GM12892 (cell line): Measurements from ENCODE around the gene STKLD1.
A peak's percentile ranks its signal among the peaks of the same experiment; 100 is the strongest.

Source experiments
- DNase-seq: peaks from one replicate; pipeline ENCODE4 v3.0.0; 2011; ENCODE audit not compliant: insufficient read length
- FAIRE-seq: peaks from 2 replicates; lab custom pipeline; 2011; peaks lifted over from hg19 to GRCh38; lab: Jason Lieb, UNC
- POLR2A ChIP-seq: IDR thresholded peaks from 2 replicates; pipeline ENCODE4 v1.6.1; 2011; ENCODE audit warnings: low read depth, low read length, control low read depth
- POLR2AphosphoS5 ChIP-seq: IDR thresholded peaks from 2 replicates; pipeline ENCODE4 v1.6.1; 2011; ENCODE audit warnings: low read depth, low read length, control low read depth
- TAF1 ChIP-seq: IDR thresholded peaks from 2 replicates; pipeline ENCODE4 v1.6.1; 2011; ENCODE audit warnings: low read depth, mild to moderate bottlenecking, control low read depth, low read length, borderline replicate concordance

Gene STKLD1

DNA sequence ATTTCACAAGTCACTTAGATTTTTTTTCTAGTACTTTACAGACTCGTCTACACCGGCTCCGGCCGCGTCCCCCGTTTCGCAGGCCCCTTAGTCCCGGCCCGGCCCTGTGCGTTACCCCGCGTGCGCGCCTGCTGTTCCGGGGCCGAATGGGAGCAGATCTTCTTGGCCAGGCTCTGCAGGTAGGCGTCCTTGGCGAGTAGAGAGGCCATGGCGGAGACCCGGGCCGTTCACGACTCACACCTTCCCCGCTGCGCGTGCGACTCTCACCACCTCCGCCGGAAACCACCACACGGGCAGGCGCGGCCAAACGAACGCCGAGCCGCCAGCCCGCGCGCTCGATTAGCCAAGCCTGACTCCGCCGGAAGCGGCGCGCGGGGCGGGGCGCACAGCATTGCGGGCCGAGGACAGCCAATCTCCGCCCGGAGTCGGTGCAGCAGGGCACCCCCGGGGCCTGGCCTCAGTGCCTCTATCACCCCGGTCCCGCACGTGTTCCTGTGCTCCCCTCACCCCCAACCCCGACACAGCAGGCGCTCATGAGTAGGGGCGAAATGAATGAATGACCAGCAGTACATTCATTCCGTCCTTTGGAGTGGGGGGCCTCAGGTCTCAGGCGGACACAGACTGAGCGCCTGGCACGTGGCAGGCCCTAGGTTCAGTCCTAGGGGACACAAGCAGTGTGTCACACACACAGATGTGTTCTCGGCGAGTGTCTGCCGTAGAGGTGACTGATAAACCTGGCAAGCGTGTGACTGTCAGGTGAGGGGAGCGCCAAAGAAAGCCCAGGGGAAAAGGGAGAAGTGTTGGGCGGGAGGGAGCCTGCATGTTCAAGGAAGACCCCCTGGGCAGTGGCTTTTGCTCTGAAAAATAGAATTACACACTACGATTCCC lies 40.0 kb upstream of the STKLD1 start, which contains the start of gene SURF6:
SURF6 (minus strand) TSS at position 265 of the 888 bp plus-strand sequence; CDS start at position 209, 56 bp downstream.
- TF ChIP-seq POLR2AphosphoS5 (peak; percentile 74), POLR2A (peak; percentile 87; the same call in 1 of the 2 replicates), TAF1 (0 out of 2 replicates have a peak, but pooled peaks have one; percentile 53)
- peak; percentile 93 for DNase-seq
- peak; percentile 99 for FAIRE-seq

DNA sequence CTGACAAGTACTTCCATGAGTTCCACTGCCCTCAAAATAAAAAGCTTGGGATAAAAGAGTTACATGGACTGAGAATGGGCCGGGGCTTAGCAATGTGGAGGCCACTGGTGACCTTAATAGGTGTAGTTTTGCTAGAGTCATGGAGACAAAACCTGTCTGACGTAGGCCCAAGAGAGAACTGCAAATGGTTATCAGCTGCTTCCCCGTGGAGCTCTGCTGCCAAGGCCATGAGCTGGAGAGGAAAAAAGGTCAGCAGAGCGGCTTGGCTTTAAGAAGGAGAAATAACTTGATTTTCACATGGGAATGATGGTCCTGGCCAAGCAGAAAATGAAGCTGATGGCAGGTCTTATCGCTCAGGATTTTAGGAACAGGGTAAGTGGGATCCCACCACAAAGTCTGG lies 36.5 kb upstream of the STKLD1 start:
- FAIRE-seq (no peak), DNase-seq (no peak)
- TF ChIP-seq POLR2A, result no peak
- TF ChIP-seq POLR2AphosphoS5, result no peak
- no peak for TF ChIP-seq TAF1

DNA sequence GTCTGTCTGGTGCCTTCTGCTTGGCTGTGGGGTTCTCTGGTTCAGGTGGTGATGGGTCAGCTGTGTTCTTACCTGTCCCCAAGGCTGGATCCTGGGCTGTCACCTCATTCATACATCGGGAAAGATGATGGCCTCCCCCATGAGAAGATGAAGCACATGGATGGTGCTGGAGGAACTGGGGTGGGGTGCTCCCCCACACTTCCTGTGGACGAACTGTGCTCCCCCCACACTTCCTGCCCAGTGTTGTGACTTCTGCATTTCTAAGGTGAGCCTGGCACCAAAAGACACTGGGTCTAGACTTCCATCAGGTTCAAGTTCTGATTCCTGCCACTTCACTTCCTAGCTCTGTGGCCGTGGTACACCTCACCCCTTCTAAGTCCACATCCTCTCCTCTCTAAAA lies 35.9 kb upstream of the STKLD1 start:
- FAIRE-seq (no peak), DNase-seq (no peak)
- TF ChIP-seq POLR2AphosphoS5 (no peak), TAF1 (no peak), POLR2A (no peak)

DNA sequence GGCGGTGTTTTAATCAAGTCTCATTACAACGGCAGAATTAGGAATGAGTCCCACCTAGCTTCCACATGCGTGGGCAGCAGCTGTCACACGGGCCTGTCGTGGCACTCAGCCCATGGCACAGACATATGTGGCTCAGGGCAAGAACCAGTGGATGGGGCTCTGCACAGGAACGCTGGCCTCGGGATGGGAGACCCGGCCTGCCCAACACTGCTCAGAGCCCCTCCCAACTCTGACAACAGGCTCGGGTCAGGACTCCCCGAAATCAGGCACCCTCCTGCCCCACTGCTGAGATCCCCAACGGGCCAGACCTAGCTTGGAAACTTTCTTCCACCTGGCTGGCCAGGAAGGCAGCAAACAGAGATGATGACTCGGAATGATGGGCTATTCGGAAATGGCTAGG lies 35.2 kb upstream of the STKLD1 start:
- DNase-seq (no peak), FAIRE-seq (no peak)
- TF ChIP-seq POLR2A (no peak), TAF1 (no peak), POLR2AphosphoS5 (no peak)

DNA sequence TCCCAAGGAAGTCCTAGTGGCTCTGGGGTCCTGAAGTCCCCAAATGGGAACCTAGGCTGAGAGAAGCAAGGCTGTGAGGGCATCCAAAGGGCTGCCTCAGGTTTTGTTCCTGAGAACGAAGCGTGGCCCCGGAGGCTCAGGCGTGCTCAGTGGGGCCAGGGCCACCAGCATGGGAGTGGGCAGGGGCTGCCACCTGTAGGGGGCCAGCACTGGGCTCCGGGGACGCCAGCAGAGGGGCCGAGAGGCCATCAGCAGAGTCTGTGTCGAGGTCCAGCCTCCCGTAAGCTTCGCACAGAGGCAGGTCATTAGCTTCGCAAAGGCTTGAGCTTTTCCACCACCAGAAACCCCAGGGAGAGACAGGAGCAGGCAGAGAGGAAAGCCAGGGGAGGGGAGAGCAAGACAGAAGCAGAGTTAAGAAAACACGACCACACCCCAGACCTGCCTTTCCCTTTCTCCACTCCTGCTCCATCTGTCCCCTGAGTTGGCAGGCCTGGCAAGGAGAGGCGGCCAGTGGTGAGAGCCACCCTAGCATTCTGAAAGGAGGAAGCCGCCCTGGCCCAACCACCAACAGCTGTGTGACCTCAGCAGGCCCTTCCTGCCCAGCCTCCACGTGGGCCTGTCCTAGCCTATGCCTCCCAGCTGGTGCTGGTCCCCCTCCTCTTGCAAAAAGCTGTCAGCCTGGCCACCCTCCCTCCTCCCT lies 34.6 kb upstream of the STKLD1 start:
- no peak for DNase-seq
- no peak for FAIRE-seq
- TF ChIP-seq TAF1 (no peak), POLR2AphosphoS5 (no peak), POLR2A (no peak)

DNA sequence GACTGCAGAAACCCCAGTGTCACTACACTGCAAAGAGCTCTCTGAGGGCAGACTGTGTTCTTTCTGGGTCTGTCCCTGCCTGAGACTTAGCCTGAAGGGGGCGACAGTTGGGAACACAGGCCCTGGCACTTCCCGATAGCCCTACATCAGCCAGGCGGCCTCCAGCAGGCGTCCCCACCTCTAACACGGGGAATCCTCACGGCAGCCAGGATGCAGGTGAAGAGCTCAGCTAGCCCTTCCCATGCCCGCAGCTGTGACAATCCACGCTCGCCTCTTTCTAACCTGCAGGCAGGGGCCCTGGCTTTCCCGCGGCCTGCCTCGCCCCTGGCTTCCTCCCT lies 34.1 kb upstream of the STKLD1 start:
- FAIRE-seq (no peak), DNase-seq (no peak)
- TF ChIP-seq POLR2AphosphoS5 (no peak), POLR2A (no peak), TAF1 (no peak)

DNA sequence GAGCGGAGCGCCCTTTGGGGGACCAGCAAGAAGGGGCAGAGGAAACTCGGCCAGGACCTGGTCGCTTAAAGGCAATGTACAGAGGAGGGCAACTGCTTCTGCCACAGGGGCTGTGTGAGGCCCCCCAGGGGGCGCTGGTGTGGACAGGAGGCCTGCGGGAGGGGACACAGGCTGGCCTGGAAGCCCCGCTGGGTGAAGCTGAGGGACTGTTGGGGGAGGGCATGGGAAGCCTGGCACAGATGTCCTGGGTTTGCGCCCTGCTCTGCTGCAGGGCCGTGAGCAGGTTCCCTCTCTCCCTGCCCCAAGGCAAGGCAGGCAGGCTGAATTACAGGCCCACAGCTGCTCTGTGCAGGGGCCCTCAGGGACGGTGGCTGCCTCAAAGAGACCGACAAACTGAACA lies 33.6 kb upstream of the STKLD1 start:
- DNase-seq (no peak), FAIRE-seq (no peak)
- TF ChIP-seq TAF1 (no peak), POLR2A (no peak), POLR2AphosphoS5 (no peak)

DNA sequence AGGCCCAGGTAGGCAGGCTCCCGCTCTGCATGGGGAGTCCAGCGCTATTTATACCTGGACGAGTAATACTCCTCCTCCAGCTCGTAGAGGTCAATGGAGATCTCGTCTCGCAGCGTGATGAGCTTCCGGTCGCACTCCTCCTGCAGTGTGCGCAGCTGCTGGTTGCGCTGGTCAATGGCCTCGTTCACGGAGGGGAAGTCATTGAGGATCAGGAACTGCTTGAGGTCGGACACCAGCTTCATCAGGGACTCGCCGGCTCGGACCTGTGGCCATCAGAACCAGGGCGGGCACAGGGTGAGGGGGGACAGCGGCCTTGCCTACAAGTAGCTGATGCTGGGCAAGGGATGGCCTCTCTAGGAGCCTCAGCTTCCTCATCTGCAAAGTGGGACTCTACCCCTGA lies 32.1 kb upstream of the STKLD1 start:
- TF ChIP-seq POLR2A (no peak), POLR2AphosphoS5 (no peak), TAF1 (no peak)
- FAIRE-seq (no peak), DNase-seq (no peak)

DNA sequence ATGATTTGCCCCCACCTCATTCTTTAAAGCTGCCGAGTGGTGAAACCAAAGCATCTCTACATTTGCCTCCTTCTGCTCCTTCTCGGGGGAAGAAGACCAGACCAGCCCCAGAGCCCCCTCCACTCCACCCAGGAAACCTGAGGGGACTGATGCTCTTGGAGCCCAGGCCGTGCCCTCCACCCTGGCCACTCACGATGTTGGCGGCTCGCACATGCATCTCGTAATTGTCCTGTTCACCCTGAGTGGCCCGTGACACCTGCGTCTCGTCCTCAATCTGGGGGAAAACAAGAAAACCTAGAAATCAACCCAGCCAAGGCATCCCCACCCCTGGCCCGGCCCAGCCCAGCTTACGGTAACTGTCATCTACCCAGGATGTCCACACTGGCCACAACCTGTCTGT lies 31.2 kb upstream of the STKLD1 start:
- no peak for TF ChIP-seq POLR2AphosphoS5
- TF ChIP-seq POLR2A, result no peak
- TF ChIP-seq TAF1, result no peak
- no peak for FAIRE-seq

DNA sequence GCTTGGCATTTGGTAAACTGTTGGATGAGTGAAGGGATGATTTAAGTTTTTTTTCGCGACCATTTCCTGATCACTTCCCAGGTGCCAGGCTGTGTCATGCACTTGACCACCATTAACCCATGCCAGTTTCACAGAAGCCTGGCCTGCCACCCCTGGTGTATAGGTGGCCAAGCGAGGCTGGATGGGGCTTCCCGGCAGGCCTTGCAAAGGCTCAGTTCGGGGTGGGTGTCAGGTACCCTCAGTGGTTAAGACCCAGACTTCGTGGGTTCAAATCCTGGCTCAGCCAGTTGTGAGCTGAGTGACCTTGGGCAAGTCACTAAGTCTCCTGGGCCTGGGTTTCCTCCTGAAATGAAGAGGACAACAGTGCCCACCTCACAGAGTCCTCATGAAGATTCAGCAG lies 30.6 kb upstream of the STKLD1 start:
- no peak for TF ChIP-seq POLR2A
- TF ChIP-seq POLR2AphosphoS5, result no peak
- no peak for TF ChIP-seq TAF1
- FAIRE-seq, result no peak
- DNase-seq, result no peak

More for the DNA sequence above, 31.2 kb upstream of the STKLD1 start:
- no peak for DNase-seq

DNA sequence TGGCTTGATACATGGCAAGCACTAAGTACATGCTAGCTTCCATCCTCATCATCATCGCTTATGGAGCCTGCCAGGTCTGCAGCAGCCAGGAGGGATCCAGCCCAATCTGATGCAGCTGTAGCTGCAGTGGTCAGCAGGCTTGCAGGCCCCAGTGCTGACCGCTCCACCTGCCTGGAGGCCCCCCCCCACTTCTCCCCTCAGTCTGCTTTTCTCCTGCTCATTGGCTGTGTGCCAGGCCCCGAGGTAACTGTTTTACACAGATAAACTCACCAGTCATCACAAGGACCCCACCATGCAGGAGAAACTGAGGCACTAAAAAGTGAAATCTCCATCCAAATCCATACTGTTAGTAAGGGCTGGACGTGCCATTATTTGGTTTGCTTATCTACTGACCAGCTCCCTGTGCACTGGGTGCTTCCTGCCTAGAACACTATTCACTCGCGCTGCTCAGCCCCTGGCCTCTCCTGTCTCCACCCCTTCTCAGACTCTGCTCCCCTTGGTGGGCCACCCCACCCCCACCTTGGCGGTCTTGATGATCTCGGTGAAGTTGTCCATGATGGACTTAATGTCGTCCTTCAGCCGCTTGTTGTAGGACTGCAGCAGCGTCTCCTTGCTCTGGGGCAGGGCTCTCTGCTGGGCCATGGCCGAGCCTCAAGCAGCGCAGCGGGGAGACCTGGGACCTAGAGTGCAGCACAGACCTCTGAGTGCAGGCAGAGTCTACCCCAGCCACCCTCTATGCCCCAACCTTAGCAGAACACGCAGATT lies 30.0 kb upstream of the STKLD1 start:
- TF ChIP-seq POLR2AphosphoS5, result no peak
- TF ChIP-seq TAF1, result no peak
- TF ChIP-seq POLR2A, result no peak; the same call in 1 of the 2 replicates
- DNase-seq, result no peak
- FAIRE-seq, result peak; percentile 17
